SK-N-SH (cell line): ENCODE results near the gene ZNF827. TPM values are rescaled to one million over a fixed set of nuclear protein-coding genes. Genes with fewer than 3 reads are reported as not detected.

ENCODE experiments used
- CTCF ChIA-PET: fragments of 300-600, 350-600 bp; formaldehyde crosslinking; extraction: SDS; loops from one replicate; lab custom pipeline; 2021; lab: Yijun Ruan, JAX
- POLR2A ChIA-PET: fragments of 350-600 bp; sonication (Branson Sonifier 250); formaldehyde crosslinking; extraction: SDS; loops from one replicate; lab custom pipeline; 2020; ENCODE audit warnings: antibody characterized with exemption, inconsistent platforms; lab: Yijun Ruan, JAX
- DNase-seq: peaks from one replicate; pipeline ENCODE4 v3.0.0; 2012
- H2AFZ ChIP-seq: fragments of 200-600 bp; sonication (generic); 2 replicates; pipeline ENCODE4 v1.8.1; 2016; ENCODE audit warnings: antibody characterized with exemption, mild to moderate bottlenecking, low read depth
- H3F3A ChIP-seq: fragments of 200-600 bp; sonication (generic); replicated peaks from 2 replicates; pipeline ENCODE3; 2016; ENCODE audit warnings: antibody characterized with exemption, mild to moderate bottlenecking; ENCODE audit not compliant: insufficient read depth
- H3K27ac ChIP-seq, 2 experiments: fragments of 200-500 bp in 1 of 2; fragments of 200-600 bp in 1 of 2; sonication (Bioruptor generic) in 1 of 2; sonication (generic), shearing (Covaris generic) in 1 of 2; 2 replicates each; pipeline versions ENCODE4 v1.5.1 to v1.6.1; 2014 to 2016; ENCODE audit warnings: low read depth in 2 of 2, inconsistent platforms in 1 of 2, low read length in 1 of 2, mild to moderate bottlenecking in 1 of 2, mixed read lengths in 1 of 2
- H3K27me3 ChIP-seq: fragments of 200-600 bp; sonication (generic), shearing (Covaris generic); 2 replicates; pipeline ENCODE4 v1.6.1; 2016; ENCODE audit warnings: mixed run types; ENCODE audit not compliant: insufficient read depth
- H3K36me3 ChIP-seq, 2 experiments: fragments of 200-500 bp in 1 of 2; fragments of 200-600 bp in 1 of 2; sonication (Bioruptor generic) in 1 of 2; sonication (generic) in 1 of 2; replicated peaks in 1 of 2; 2 replicates each; pipeline versions ENCODE3 to v1.5.1; 2014 to 2016; ENCODE audit warnings: low read length in 1 of 2, mild to moderate bottlenecking in 1 of 2; ENCODE audit not compliant: insufficient read depth in 2 of 2, control insufficient read depth in 1 of 2
- H3K4me1 ChIP-seq, 2 experiments: fragments of 200-500 bp in 1 of 2; fragments of 200-600 bp in 1 of 2; sonication (Bioruptor generic) in 1 of 2; sonication (generic), shearing (Covaris generic) in 1 of 2; 2 replicates each; pipeline versions ENCODE4 v1.5.1 to v1.6.1; 2014 to 2016; ENCODE audit warnings: low read depth in 1 of 2, low read length in 1 of 2, mixed run types in 1 of 2; ENCODE audit not compliant: insufficient read depth in 2 of 2, control insufficient read depth in 1 of 2
- H3K4me2 ChIP-seq: fragments of 200-600 bp; sonication (generic), shearing (Covaris generic); 2 replicates; pipeline ENCODE4 v1.6.1; 2017; ENCODE audit warnings: mixed run types
- H3K4me3 ChIP-seq, 2 experiments: fragments of 200-500 bp in 1 of 2; fragments of 200-600 bp in 1 of 2; sonication (Bioruptor generic) in 1 of 2; sonication (generic), shearing (Covaris generic) in 1 of 2; 2 replicates each; pipeline versions ENCODE4 v1.5.1 to v1.8.1; 2014 to 2016; ENCODE audit warnings: low read depth in 2 of 2, inconsistent platforms in 1 of 2, low read length in 1 of 2, mild to moderate bottlenecking in 1 of 2, mixed read lengths in 1 of 2, moderate library complexity in 1 of 2
- H3K79me2 ChIP-seq: fragments of 200-600 bp; sonication (generic); 2 replicates; pipeline ENCODE4 v1.8.1; 2017; ENCODE audit warnings: mild to moderate bottlenecking; ENCODE audit not compliant: insufficient read depth
- H3K9ac ChIP-seq: fragments of 200-600 bp; sonication (generic); 2 replicates; pipeline ENCODE4 v1.6.1; 2017; ENCODE audit warnings: mixed run types
- H3K9me2 ChIP-seq: fragments of 200-600 bp; sonication (generic); 2 replicates; pipeline ENCODE4 v1.6.1; 2017; ENCODE audit warnings: mixed run types
- H3K9me3 ChIP-seq: fragments of 200-600 bp; sonication (generic); 2 replicates; pipeline ENCODE4 v1.6.1; 2017; ENCODE audit warnings: mixed run types, mild to moderate bottlenecking, moderate library complexity
- H4K20me1 ChIP-seq: fragments of 200-600 bp; sonication (generic); 2 replicates; pipeline ENCODE4 v1.6.1; 2017; ENCODE audit warnings: mild to moderate bottlenecking, mixed run types; ENCODE audit not compliant: insufficient read depth
- CTCF ChIP-seq: fragments of 200-600 bp; sonication (generic); IDR thresholded peaks from 2 replicates; pipeline ENCODE4 v1.6.1; 2017; ENCODE audit warnings: antibody characterized with exemption, mild to moderate bottlenecking, moderate library complexity
- EZH2phosphoT487 ChIP-seq: fragments of 200-600 bp; sonication (generic); IDR thresholded peaks from 2 replicates; pipeline ENCODE4 v1.6.1; 2017; ENCODE audit warnings: low read depth, mixed run types, mild to moderate bottlenecking, antibody characterized with exemption, moderate library complexity, borderline replicate concordance
- FOSL2 ChIP-seq: IDR thresholded peaks from 2 replicates; pipeline ENCODE4 v1.4.0; 2012; ENCODE audit warnings: low read depth, mild to moderate bottlenecking, moderate library complexity, borderline replicate concordance
- GABPA ChIP-seq: IDR thresholded peaks from 2 replicates; pipeline ENCODE4 v1.4.0; 2012; ENCODE audit warnings: low read depth, mild to moderate bottlenecking
- GATA2 ChIP-seq: sonication (generic); formaldehyde crosslinking; IDR thresholded peaks from 2 replicates; pipeline ENCODE4 v1.5.0; 2020; ENCODE audit warnings: mild to moderate bottlenecking, missing genetic modification reagents
- IRF3 ChIP-seq: fragments of 150-350 bp; IDR thresholded peaks from 2 replicates; pipeline ENCODE4 v1.6.1; 2016; ENCODE audit warnings: mild to moderate bottlenecking, low read depth, low read length
- JUND ChIP-seq: IDR thresholded peaks from 2 replicates; pipeline ENCODE4 v1.4.0; 2012
- MEF2A ChIP-seq: IDR thresholded peaks from 2 replicates; pipeline ENCODE4 v1.4.0; 2012; ENCODE audit warnings: low read depth, borderline replicate concordance
- MXI1 ChIP-seq: IDR thresholded peaks from 2 replicates; pipeline ENCODE4 v1.6.1; 2012; ENCODE audit warnings: mild to moderate bottlenecking, low read depth, low read length, improper control_type of control experiment
- NFIC ChIP-seq: IDR thresholded peaks from 2 replicates; pipeline ENCODE4 v1.4.0; 2012; ENCODE audit warnings: borderline replicate concordance
- NRF1 ChIP-seq: IDR thresholded peaks from 2 replicates; pipeline ENCODE4 v1.6.1; 2012; ENCODE audit warnings: low read depth, mild to moderate bottlenecking, low read length
- POLR2AphosphoS5 ChIP-seq: IDR thresholded peaks from 2 replicates; pipeline ENCODE4 v1.6.1; 2012; ENCODE audit warnings: low read depth, low read length
- RFX5 ChIP-seq: IDR thresholded peaks from 2 replicates; pipeline ENCODE4 v1.6.1; 2012; ENCODE audit warnings: mild to moderate bottlenecking, improper control_type of control experiment, low read length
- RXRA ChIP-seq: IDR thresholded peaks from 2 replicates; pipeline ENCODE4 v1.4.0; 2012; ENCODE audit warnings: low read depth, mild to moderate bottlenecking, borderline replicate concordance
- SMC3 ChIP-seq: IDR thresholded peaks from 2 replicates; pipeline ENCODE4 v1.6.1; 2012; ENCODE audit warnings: low read depth, low read length, improper control_type of control experiment
- TAF1 ChIP-seq: IDR thresholded peaks from 2 replicates; pipeline ENCODE4 v1.6.1; 2012; ENCODE audit warnings: low read depth, mild to moderate bottlenecking, low read length, moderate library complexity, borderline replicate concordance
- TCF12 ChIP-seq: IDR thresholded peaks from 2 replicates; pipeline ENCODE4 v1.4.0; 2012
- TEAD4 ChIP-seq: IDR thresholded peaks from 2 replicates; pipeline ENCODE4 v1.4.0; 2012; ENCODE audit warnings: mild to moderate bottlenecking, borderline replicate concordance; ENCODE audit not compliant: insufficient read depth
- USF1 ChIP-seq: IDR thresholded peaks from 2 replicates; pipeline ENCODE4 v1.4.0; 2012; ENCODE audit warnings: low read depth, borderline replicate concordance
- USF2 ChIP-seq: fragments of 150-350 bp; IDR thresholded peaks from 2 replicates; pipeline ENCODE4 v1.6.1; 2017; ENCODE audit warnings: antibody characterized with exemption, low read length, low read depth, borderline replicate concordance
- ZBTB33 ChIP-seq: IDR thresholded peaks from 2 replicates; pipeline ENCODE4 v1.4.0; 2012; ENCODE audit warnings: low read depth, borderline replicate concordance
- WGBS: methylation state at CpG from one replicate; pipeline ENCODE4 v1.1.6; 2017; ENCODE audit warnings: low lambda C conversion rate; 5-methylcytosine and 5-hydroxymethylcytosine counted together
- polyA plus RNA-seq, 3 experiments: library from polyadenylated mRNA; depleted of rRNA; stranded (reverse); fragments of >200 nt; gene quantifications; 2 replicates each; pipeline ENCODE4 v1.2.3, GENCODE V29; 2012

The ZNF827 gene
- polyA plus RNA-seq, 1 of the 3 experiments (the other 2 are of a cell fraction): 23.2 TPM

- H3K9ac ChIP-seq: no peak overlapping the region
- DNase-seq: no peak
- no peaks in the 10 kb centered on the region; a peak in 1 of 4 replicates for H3K4me1 ChIP-seq
- no peaks in the 10 kb centered on the region for H3K9me3 ChIP-seq
- H4K20me1 ChIP-seq: no peaks in the 10 kb centered on the region
- no peak overlapping the region for H3K4me2 ChIP-seq
- peaks cover 5% of the 10 kb centered on the region in 2 experiments for H3K36me3 ChIP-seq
- TF ChIP-seq RXRA (no peak), NFIC (no peak), CTCF (no peak), SMC3 (no peak), TAF1 (no peak), EZH2phosphoT487 (no peak), GATA2 (CRISPR knock-in tag) (no peak), RFX5 (no peak), USF1 (no peak), NRF1 (no peak), MXI1 (no peak), TEAD4 (no peak), IRF3 (no peak), TCF12 (no peak), POLR2AphosphoS5 (no peak)
- H3K27me3 ChIP-seq: no peaks in the 10 kb centered on the region
- no peaks in the 10 kb centered on the region for H3K79me2 ChIP-seq
- H3K4me3 ChIP-seq: no peak overlapping the region
- no peaks in the 10 kb centered on the region for H3F3A ChIP-seq
- ChIA-PET CTCF (interaction anchor here (1.0 kb wide), 1 partner anchor 11 kb away, joined by 3 read pairs; no protein-coding TSS in a partner anchor), POLR2A (interaction anchor here (0.6 kb wide), 1 partner anchor 83 kb away, joined by 3 read pairs; no protein-coding TSS in a partner anchor)
- H2AFZ ChIP-seq: no peak overlapping the region
- WGBS: 50% methylated on average over 2 of the region's 2 CpGs
- no peaks in the 10 kb centered on the region for H3K9me2 ChIP-seq
- H3K27ac ChIP-seq: no peak overlapping the region
Observed at GRCh38 chr4:145791988-145792387, 146.6 kb downstream of the ZNF827 start.

- no peaks in the 10 kb centered on the region for H3K9me3 ChIP-seq
- H3F3A ChIP-seq: no peaks in the 10 kb centered on the region
- H3K36me3 ChIP-seq: peaks cover 11 to 21% of the 10 kb centered on the region in 2 experiments
- H3K9ac ChIP-seq: no peak overlapping the region
- TF ChIP-seq ZBTB33 (no peak), FOSL2 (no peak), RFX5 (no peak), GABPA (no peak), USF2 (no peak), IRF3 (no peak), TAF1 (no peak), JUND (no peak), MEF2A (no peak), POLR2AphosphoS5 (no peak)
- no peak overlapping the region for H3K4me3 ChIP-seq
- no peak overlapping the region for H2AFZ ChIP-seq
- CTCF ChIA-PET: no interaction called here
- H3K4me2 ChIP-seq: no peak overlapping the region
- H3K9me2 ChIP-seq: no peaks in the 10 kb centered on the region
- H4K20me1 ChIP-seq: no peaks in the 10 kb centered on the region
- no peak for DNase-seq
- no peak overlapping the region for H3K27ac ChIP-seq
- peaks cover 4% of the 10 kb centered on the region; the same call in 1 of the 2 replicates for H3K79me2 ChIP-seq
- WGBS: 71% methylated on average over 2 of the region's 2 CpGs
- H3K27me3 ChIP-seq: no peaks in the 10 kb centered on the region
- POLR2A ChIA-PET: no interaction called here
- no peaks in the 10 kb centered on the region for H3K4me1 ChIP-seq
Observed at GRCh38 chr4:145788755-145789154, 149.9 kb downstream of the ZNF827 start.
